Fibroblast of lung (primary cell): Measurements from ENCODE around the gene ZNF512. TPM values are rescaled to one million over a fixed set of nuclear protein-coding genes. Genes with fewer than 3 reads are reported as not detected.
A peak's percentile ranks its signal among the peaks of the same experiment; 100 is the strongest.

Experiments used
- DNase-seq, 2 donors: peaks; one replicate each; pipeline versions ENCODE4 v3.0.0 to v3.0.0-alpha.2; 2010; ENCODE audit warnings: low read depth in 2 of 2
- H2AFZ ChIP-seq: 2 replicates; pipeline ENCODE4 v1.5.1; 2012; ENCODE audit warnings: low read length, control low read depth, inconsistent platforms
- H3K27ac ChIP-seq: 2 replicates; pipeline ENCODE4 v1.5.1; 2011; ENCODE audit warnings: low read length, control low read depth; ENCODE audit not compliant: insufficient read depth
- H3K27me3 ChIP-seq: 2 replicates; pipeline ENCODE4 v1.5.1; 2011; ENCODE audit warnings: mild to moderate bottlenecking, low read length; ENCODE audit not compliant: control insufficient read depth, insufficient read depth
- H3K36me3 ChIP-seq: 2 replicates; pipeline ENCODE4 v1.5.1; 2011; ENCODE audit warnings: low read length; ENCODE audit not compliant: control insufficient read depth, insufficient read depth
- H3K4me1 ChIP-seq: 2 replicates; pipeline ENCODE4 v1.5.1; 2011; ENCODE audit warnings: low read length; ENCODE audit not compliant: control insufficient read depth, insufficient read depth; ENCODE audit errors: extremely low read depth
- H3K4me2 ChIP-seq: 2 replicates; pipeline ENCODE4 v1.5.1; 2011; ENCODE audit warnings: low read length, control low read depth; ENCODE audit not compliant: insufficient read depth; ENCODE audit errors: extremely low read depth
- H3K4me3 ChIP-seq, 4 experiments: fragments of 200-600 bp in 1 of 4; sonication (generic) in 1 of 4; replicated peaks in 1 of 4; 2 replicates each; pipeline ENCODE4 v1.5.1; 2011 to 2016; ENCODE audit warnings: low read length in 4 of 4, low read depth in 3 of 4, mild to moderate bottlenecking in 3 of 4, control low read depth in 2 of 4, inconsistent platforms in 1 of 4, mixed read lengths in 1 of 4; ENCODE audit not compliant: insufficient read depth in 1 of 4; ENCODE audit errors: control extremely low read depth in 1 of 4
- H3K79me2 ChIP-seq: 2 replicates; pipeline ENCODE4 v1.5.1; 2012; ENCODE audit warnings: mild to moderate bottlenecking, low read length, inconsistent platforms; ENCODE audit not compliant: control insufficient read depth, insufficient read depth
- H3K9ac ChIP-seq: 2 replicates; pipeline ENCODE4 v1.5.1; 2011; ENCODE audit warnings: mild to moderate bottlenecking, low read length, control low read depth; ENCODE audit not compliant: insufficient read depth
- H3K9me3 ChIP-seq: 2 replicates; pipeline ENCODE4 v1.5.1; 2012; ENCODE audit warnings: low read depth, low read length; ENCODE audit not compliant: control insufficient read depth, insufficient read depth
- H4K20me1 ChIP-seq: 2 replicates; pipeline ENCODE4 v1.5.1; 2011; ENCODE audit warnings: low read length; ENCODE audit not compliant: control insufficient read depth, insufficient read depth; ENCODE audit errors: extremely low read depth
- CTCF ChIP-seq, 2 donors: IDR thresholded peaks in 1 of 2; conservative IDR thresholded peaks in 1 of 2; 1 replicate in 1 of 2; 2 replicates in 1 of 2; pipeline ENCODE4 v1.5.1; 2011 to 2012; ENCODE audit warnings: low read length in 2 of 2, control low read depth in 1 of 2, inconsistent platforms in 1 of 2, low read depth in 1 of 2, mild to moderate bottlenecking in 1 of 2
- EZH2 ChIP-seq: IDR thresholded peaks from 2 replicates; pipeline ENCODE4 v1.5.1; 2012; ENCODE audit warnings: low read length, control low read depth, mild to moderate bottlenecking; ENCODE audit errors: missing control alignments
- polyA plus RNA-seq, 2 donors: library from polyadenylated mRNA; depleted of rRNA in 1 of 2; stranded (reverse) in 1 of 2; unstranded in 1 of 2; fragments of >200 nt; gene quantifications; 2 replicates each; pipeline ENCODE4 v1.2.1, GENCODE V29; 2011 to 2012; ENCODE audit warnings: missing spikeins in 1 of 2
- total RNA-seq: library from RNA; depleted of rRNA; stranded (reverse); fragments of >200 nt; gene quantifications from 2 replicates; pipeline ENCODE4 v1.2.1, GENCODE V29; 2014

Gene ZNF512
- total and polyA plus RNA-seq, 2 donors (not counting 1 experiment from before 2014, with no cell fraction given), result 23.6 to 36.6 TPM

GRCh38 chr2:27652790-27653189, 69.9 kb downstream of the ZNF512 start:
- Histone ChIP-seq H3K36me3 (peaks cover 14% of the 10 kb centered on the region), H3K79me2 (no peaks in the 10 kb centered on the region), H3K4me1 (no peaks in the 10 kb centered on the region), H4K20me1 (no peaks in the 10 kb centered on the region), H3K9me3 (no peaks in the 10 kb centered on the region), H2AFZ (no peak overlapping the region), H3K4me2 (no peak overlapping the region), H3K27ac (no peak overlapping the region), H3K27me3 (no peaks in the 10 kb centered on the region), H3K9ac (no peak overlapping the region), H3K4me3 (no peak overlapping the region)
- no peak for DNase-seq
- no peak for TF ChIP-seq EZH2

- H3K79me2 ChIP-seq, result no peaks in the 10 kb centered on the region
- no peak overlapping the region for H2AFZ ChIP-seq
- H3K36me3 ChIP-seq, result peaks cover 12% of the 10 kb centered on the region
- no peaks in the 10 kb centered on the region for H3K9me3 ChIP-seq
- no peaks in the 10 kb centered on the region for H3K4me1 ChIP-seq
- H3K4me3 ChIP-seq, result no peak overlapping the region
- no peak overlapping the region for H3K9ac ChIP-seq
- TF ChIP-seq EZH2 (no peak), CTCF (conservative IDR thresholded peaks at IDR 0.05 in 1 of 2, IDR thresholded peaks at IDR 0.05 in 1 of 2; ENCODE audit: low read depth in 1 of 2, low read length in 2 of 2) (no peak)
- no peak overlapping the region for H3K4me2 ChIP-seq
- H4K20me1 ChIP-seq, result no peaks in the 10 kb centered on the region
- no peaks in the 10 kb centered on the region for H3K27me3 ChIP-seq
- H3K27ac ChIP-seq, result no peak overlapping the region
- peak in 1 of 2 donors; percentile 47 for DNase-seq
Measured at GRCh38 chr2:27653397-27653796, 70.6 kb downstream of the ZNF512 start.

DNA sequence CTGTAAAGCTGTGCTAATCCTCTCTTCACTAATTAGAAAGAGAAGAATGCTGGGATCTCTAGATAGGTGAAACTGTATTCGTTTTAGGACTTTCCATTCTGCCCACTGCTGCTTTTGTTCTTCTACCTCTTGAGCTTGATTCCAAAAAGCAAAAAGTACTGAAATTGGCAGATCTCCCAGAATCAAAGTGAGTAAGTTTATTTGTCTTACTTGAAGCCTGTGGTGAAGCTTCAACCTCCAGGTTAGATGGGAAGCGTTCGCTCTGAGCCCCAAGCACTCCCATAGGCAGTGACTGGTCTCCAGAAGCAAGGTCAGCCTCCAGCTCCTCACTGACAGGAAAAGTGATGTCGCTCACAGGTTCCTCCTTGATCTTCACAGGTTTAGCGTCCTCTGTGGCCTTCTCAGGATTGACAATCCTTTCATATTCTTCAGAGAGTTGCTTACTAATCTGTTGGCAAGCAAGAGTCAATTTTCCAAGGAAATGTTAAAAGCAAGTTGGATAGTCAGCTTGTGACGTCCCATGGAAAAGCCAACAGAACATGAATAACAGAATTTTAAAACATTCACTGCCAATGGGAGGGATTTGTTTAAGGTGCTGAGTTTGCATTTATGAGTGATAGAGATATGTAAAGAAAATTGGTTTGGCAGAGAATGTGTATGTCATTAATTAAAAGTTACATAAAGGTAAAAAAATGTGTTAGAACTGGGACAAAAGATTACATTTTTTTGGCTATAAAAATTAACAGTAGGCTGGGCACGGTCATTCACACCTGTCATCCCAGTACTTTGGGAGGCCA, 72.5 kb downstream of the ZNF512 start:
- Histone ChIP-seq H3K9ac (no peak overlapping the region), H2AFZ (no peak overlapping the region), H3K4me2 (no peak overlapping the region), H3K27ac (no peak overlapping the region), H3K4me1 (no peaks in the 10 kb centered on the region), H3K9me3 (no peaks in the 10 kb centered on the region), H3K27me3 (no peaks in the 10 kb centered on the region), H3K79me2 (no peaks in the 10 kb centered on the region), H3K4me3 (no peak overlapping the region), H4K20me1 (no peaks in the 10 kb centered on the region), H3K36me3 (peaks cover 10% of the 10 kb centered on the region)
- TF ChIP-seq CTCF (conservative IDR thresholded peaks at IDR 0.05 in 1 of 2, IDR thresholded peaks at IDR 0.05 in 1 of 2; ENCODE audit: low read depth in 1 of 2, low read length in 2 of 2), result no peak
- no peak for TF ChIP-seq EZH2
- DNase-seq, result peak; percentile 52 to 96
